Eye (tissue), 1 donor: ENCODE data around the gene CCM2.
"Not testable (repeated sequence)": the region's sequence is repeated elsewhere in the genome, so short reads cannot be mapped to it uniquely, and the experiment has no call there.

ENCODE experiments used
- DNase-seq: peaks from one replicate; pipeline ENCODE4 v3.0.0-alpha.2; 2015

The CCM2 gene

DNA sequence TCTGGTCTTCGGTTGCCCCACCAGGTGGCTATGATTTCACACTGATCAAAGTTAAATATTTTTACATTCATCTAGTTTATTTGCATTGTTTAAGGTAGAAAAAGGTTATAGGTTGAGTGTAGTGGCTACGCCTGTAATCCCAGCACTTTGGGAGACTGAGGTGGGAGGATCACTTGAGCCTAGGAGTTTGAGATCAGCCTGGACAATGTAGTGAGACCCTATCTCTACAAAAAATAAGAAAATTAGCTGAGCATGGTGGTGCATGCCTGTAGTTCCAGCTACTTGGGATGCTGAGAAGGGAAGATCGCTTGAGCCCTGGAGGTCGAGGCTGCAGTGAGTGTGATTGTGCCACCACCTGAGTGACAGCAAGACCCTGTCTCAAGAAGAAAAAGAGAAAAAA is 3.8 kb downstream of the CCM2 start:
- no peak for DNase-seq

GRCh38 chr7:45007106-45007505 is 7.1 kb downstream of the CCM2 start:
- peak; percentile 6 for DNase-seq

GRCh38 chr7:45007571-45008328 is 7.7 kb downstream of the CCM2 start:
- DNase-seq = no peak

- DNase-seq = no peak
Observed at GRCh38 chr7:45013465-45013967, 13.5 kb downstream of the CCM2 start.

DNA sequence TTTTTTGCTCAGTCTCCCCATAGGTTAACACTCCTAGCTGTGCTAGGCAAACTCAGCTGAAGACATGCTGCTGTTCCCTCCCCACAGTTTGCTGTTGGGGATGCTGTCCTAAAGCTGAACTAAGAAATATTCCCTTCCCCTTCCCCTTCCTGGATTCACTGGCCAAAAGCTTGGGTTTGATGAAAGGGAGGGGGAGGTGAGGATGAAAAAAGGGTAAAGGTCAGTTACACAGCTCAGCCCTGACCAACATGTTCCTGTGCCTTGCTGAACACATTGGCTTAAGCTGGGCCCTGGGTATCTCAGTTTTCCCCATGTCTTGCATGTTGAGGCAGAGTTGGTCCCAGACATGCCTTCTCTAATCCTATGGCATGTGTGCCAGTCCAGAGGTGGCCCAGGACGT is 15.3 kb downstream of the CCM2 start:
- DNase-seq = no peak

DNA sequence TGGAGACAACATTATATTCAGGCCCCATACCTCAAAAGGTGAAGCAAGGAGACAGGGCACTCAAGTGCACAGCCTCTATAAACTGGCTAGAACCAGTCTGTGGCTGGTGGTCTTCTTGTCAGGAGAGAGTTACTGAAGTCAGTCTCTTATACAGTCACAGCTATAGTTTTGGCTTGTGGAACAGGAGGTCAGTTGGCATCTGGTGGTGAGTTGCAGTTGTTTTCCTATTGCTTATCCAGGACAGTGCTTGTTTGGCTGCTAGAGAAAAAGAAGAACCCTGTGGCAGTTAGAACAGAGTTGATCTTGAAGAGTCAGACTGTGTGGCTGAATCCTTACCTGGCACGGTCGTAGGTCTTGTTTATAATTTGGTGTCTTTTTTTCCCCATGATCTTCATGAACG is 17.3 kb downstream of the CCM2 start:
- DNase-seq = no peak

DNA sequence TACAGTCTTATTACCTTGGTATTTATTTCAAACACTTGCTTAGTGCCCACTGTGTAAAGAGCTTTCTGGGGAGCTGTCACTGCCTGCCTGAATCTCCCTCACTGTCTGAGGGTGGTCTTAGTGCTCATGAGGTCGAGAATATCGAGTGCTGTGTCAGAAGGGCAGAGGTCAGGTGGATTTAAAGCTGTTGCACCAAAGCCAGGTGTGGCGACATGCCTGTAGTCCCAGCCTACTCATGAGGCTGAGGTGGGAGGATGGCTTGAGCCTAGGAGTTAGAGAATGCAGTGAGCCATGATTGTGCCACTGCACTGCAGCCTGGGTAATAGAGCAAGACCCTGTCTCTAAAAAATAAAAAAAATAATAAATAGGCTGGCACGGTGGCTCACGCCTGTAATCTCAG is 20.9 kb downstream of the CCM2 start:
- no peak for DNase-seq

DNA sequence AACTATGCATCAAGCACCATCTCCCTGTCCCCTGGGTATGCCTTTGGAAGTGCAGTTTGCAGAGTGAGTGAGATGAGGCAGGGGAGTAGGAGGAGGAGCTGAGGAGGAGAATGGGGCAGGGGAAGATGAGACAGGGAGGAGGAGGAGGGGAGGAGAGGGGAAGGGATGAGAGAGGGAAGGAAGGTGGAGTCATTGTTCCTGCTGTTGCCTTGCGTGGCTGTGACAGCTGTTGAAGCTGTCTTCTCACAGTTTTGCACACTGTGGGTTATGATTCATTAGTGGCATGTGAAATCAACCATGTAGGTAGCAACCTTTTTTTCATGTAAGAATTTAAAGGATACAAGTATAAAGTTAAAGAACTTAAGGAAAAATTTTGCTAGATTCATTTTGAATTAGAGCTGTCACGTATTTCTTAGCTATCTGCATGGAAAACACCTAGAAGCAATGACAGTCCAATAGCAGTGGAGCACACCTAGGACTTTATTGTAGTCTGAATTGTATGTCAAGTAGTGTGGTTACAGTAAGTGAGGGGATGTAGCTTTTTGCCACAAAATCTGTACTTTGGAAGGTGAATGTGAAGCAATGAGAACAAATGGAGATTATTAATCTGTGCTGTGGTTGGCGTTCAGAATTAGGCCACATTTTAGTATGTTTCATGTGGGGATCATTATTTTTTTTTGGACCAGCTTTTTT is 21.7 kb downstream of the CCM2 start:
- DNase-seq = peak; percentile 64

- DNase-seq = no peak
Observed at GRCh38 chr7:45024126-45024744, 24.2 kb downstream of the CCM2 start.

DNA sequence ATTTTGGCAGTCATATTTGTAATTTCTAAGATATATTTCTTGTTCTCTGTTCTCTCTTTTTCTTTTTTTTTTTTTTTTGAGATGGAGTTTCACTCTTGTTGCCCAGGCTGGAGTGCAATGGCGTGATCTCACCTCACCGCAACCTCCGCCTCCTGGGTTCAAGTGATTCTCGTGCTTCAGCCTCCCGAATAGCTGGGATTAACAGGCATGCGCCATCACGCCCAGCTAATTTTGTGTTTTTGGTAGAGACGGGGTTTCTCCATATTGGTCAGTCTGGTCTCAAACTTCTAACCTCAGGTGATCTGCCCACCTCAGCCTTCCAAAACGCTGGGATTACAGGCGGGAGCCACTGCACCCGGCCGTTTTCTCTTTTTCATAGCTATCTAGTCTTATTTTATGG is 25.5 kb downstream of the CCM2 start:
- DNase-seq = not testable (repeated sequence)

DNA sequence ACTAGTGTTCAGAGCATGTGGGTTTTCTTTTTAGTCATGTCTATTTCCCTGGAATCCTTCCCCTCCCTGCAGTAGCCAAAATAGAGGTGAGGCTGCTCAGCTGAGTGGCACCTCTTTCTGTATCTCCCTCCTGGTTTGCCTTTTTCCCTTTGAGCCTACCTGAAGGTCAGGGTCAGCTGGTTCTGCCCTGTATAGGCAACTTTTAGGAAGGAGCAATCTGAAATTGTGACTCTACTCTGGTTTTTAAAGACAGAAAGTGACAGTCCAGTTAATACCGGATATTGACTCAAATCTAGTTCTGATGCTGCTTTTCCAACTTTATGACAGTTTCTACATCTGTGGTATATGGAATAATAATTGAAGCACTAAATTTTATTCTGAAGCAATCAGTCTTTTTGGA is 26.0 kb downstream of the CCM2 start:
- no peak for DNase-seq

- no peak for DNase-seq
Observed at GRCh38 chr7:45026984-45027773, 27.2 kb downstream of the CCM2 start.

DNA sequence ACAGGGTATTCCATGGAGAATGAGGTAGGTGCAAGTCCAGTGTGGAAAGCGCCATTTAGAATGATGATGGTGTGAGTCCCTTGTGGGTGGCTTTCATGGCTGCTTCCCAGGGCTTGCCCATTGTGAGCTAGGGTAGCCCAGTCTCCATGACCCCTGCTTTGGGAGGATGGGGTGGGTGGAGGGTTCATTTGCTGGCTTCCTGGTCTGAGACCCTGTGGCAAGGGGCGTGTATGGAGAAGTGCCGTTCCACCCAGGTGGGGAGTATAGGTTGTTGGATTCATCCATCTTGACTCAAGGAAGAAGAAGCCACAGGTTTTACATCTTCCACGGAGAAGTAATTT is 27.7 kb downstream of the CCM2 start:
- DNase-seq = no peak

DNA sequence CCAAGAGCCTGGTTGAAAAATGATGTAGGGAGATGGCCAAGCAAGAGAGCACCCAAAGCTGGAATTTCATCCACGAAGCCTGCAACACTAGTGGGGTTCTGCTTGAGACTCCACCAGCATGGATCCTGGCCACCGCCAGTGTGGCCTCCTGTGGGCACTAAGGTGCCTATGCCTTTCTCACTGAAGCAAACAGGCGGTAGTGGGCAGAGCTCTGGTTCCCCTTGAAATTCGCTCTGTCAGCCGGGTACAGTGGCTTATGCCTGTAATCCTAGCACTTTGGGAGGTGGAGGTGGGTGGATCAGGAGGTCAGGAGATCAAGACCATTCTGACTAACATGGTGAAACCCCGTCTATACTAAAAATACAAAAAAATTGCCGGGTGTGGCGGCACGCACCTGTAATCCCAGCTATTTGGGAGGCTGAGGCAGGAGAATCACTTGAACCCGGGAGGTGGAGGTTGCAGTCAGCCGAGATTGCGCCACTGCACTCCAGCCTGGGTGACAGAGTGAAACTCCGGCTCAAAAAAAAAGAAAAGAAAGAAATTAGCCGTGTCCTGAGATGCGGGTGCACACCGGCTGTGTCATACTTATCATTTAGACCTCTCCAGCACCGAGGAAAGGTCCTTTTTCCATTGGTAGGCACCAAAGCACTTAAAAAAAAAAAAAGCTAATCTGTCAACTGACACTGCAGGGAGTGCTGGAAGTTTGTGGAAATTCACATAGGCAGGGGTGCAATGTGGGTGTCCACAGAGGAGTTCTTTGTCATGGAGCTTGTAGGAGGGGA is 28.3 kb downstream of the CCM2 start:
- no peak for DNase-seq

DNA sequence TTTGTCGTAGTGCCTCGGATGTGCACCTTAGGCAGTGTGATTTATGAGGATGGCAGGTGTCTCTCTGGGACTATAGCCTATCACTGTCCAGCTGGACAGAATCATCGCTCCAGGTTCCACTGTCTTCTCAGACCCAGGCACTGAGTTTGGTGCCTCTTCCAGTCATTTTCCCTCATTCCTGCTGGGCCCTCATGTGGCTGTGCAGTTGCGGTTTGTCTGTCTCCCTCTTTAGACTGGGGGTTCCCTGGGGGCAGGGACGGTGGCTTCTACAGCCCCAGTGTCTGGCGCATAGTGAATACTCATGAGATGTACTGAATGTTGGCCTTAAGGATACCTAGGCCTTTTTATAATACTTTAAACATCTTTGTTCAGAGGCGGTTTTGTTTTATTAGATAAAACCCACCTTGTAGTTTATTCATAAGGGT is 28.9 kb downstream of the CCM2 start:
- DNase-seq = no peak

GRCh38 chr7:45031829-45032228 is 31.8 kb downstream of the CCM2 start:
- no peak for DNase-seq

GRCh38 chr7:45032421-45032820 is 32.4 kb downstream of the CCM2 start:
- no peak for DNase-seq

DNA sequence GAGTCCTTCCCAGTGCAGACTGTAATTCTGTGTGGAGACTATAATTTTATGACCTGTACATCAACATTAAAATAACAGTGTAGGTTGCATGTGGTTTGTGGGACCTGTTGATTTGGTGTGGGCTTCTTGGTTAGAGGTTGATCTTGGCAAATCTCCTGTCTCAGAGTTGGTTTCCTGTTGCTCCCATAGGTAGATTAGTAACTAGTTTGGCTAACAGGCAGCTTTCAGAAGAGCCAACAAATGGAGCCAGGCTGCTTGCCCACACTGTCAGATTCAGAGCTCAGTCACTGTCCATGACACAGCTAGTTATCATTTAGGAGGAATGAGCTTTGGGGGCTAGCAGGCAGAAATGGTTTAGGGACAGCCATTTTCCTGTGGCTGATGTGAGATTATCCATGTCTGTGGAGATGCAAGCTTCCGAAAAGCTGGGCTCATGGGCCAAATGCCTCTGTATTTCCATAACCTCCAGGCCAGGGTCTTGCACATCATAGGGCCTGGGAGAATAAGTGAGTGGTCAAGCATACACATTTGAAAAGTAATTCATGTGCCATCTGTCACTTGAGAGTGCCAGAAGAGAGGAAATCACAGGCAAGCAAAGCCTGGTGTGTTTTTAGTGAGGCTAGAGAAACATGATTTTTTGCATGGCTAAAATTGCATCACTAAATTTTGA is 33.4 kb downstream of the CCM2 start:
- DNase-seq = no peak

DNA sequence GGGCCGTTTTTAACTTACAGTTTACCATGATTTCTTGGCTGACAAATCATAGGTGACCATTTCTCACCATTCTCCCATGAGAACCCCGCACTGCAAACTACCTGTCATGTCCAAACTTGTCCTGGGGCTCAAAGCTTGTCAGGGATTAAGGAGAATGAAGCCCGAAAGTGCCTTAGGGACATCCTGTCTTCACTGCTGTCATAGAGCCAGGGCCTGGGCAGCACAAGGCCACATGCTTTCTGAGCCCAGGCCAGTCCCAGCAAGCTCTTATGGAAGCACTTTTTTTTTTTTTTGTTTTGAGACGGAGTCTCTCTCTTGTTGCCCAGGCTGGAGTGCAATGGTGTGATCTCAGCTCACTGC is 33.9 kb downstream of the CCM2 start:
- peak; percentile 14 for DNase-seq

DNA sequence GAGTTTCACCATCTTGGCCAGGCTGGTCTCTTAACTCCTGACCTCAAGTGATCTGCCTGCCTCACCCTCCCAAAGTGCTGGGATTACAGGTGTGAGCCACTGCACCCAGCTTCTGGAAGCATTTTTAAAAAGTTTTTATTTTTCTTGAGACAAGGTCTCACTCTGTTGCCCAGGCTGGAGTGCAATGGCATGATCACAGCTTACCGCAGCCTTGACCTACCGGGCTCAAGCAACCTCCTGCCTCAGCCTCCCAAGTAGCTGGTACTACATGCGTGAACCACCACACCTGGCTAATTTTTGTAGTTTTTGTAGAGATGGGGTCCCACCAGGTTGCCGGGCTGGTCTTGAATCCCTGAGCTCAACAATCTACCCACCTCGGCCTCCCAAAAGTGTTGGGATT is 34.7 kb downstream of the CCM2 start:
- DNase-seq = not testable (repeated sequence)

DNA sequence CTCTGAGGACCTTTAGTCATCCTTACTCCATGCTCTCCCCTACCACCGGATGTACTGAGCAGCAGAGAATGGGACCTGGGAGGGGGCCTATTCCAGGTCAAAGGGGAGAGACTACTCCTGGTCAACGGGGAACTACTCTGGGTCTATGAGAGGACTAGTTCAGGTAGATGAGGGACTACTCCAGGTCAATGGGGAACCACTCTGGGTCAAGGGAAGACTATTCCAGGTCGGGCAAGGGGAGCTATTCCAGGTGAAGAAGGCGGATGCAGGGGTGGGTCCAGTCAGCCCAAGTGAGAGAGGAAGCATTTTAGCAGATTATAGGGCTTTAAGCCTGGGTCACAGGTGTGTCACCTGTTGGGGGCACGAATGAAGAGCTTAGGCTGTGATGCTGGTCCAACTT is 35.4 kb downstream of the CCM2 start:
- DNase-seq = no peak

DNA sequence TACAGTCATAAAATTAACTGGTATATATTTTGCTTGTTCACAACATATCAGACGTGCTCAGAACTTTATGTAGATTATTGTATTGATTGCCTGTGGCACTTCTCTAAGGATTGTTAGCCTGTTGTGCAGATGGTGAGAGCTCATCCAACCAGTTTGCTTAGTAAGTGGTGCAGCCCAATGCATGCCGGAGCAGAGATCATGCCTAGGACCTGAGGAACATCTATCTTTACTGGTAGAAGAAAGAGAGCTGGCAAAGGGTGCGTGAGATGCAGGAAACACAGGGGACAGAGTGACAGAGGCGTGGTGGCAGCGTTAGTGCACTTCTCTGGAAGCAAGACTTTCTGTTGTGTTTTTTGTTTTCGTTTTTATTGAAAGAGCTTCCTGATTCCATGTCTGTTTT is 35.9 kb downstream of the CCM2 start:
- no peak for DNase-seq
